Common myeloid progenitor, CD34-positive (primary cell): ENCODE results near the gene GLRA2.
"Not testable (repeated sequence)": the region's sequence is repeated elsewhere in the genome, so short reads cannot be mapped to it uniquely, and the experiment has no call there.

Experiments
- CTCF ChIA-PET: fragments of 350-600 bp; sonication (Branson Sonifier 250); formaldehyde crosslinking; loops from one replicate; lab custom pipeline; 2021; ENCODE audit warnings: antibody characterized with exemption; lab: Charles Lee
- POLR2A ChIA-PET: fragments of 350-600 bp; sonication (Branson Sonifier 250); formaldehyde crosslinking; loops from one replicate; lab custom pipeline; 2021; ENCODE audit warnings: antibody characterized with exemption; lab: Charles Lee
- DNase-seq, 3 donors: peaks; one replicate each; pipeline versions ENCODE4 v3.0.0 to v3.0.0-alpha.2; 2013
- H3K27ac ChIP-seq, 2 experiments: 1 replicate in 1 of 2; 2 replicates in 1 of 2; pipeline ENCODE4 v1.7.0; 2013; ENCODE audit warnings: inconsistent platforms in 2 of 2, low read length in 2 of 2, mild to moderate bottlenecking in 2 of 2, low read depth in 1 of 2, moderate library complexity in 1 of 2; ENCODE audit not compliant: severe bottlenecking in 2 of 2, insufficient read depth in 1 of 2, poor library complexity in 1 of 2
- H3K27me3 ChIP-seq, 5 experiments: replicated peaks in 2 of 5; 1 replicate in 3 of 5; 2 replicates in 2 of 5; pipeline versions ENCODE4 v1.6.1 to v1.7.0; 2013; ENCODE audit warnings: low read length in 4 of 5, mild to moderate bottlenecking in 2 of 5, moderate library complexity in 2 of 5, inconsistent platforms in 1 of 5; ENCODE audit not compliant: insufficient read depth in 5 of 5, control insufficient read depth in 4 of 5
- H3K36me3 ChIP-seq, 4 experiments: 1 replicate in 2 of 4; 2 replicates in 2 of 4; pipeline versions ENCODE4 v1.6.1 to v1.7.0; 2013; ENCODE audit warnings: low read length in 3 of 4, control low read depth in 1 of 4, mild to moderate bottlenecking in 1 of 4; ENCODE audit not compliant: control insufficient read depth in 4 of 4, insufficient read depth in 4 of 4
- H3K4me1 ChIP-seq, 4 experiments: 1 replicate in 3 of 4; 2 replicates in 1 of 4; pipeline versions ENCODE4 v1.6.1 to v1.7.1; 2013; ENCODE audit warnings: low read length in 3 of 4, mild to moderate bottlenecking in 3 of 4, control low read depth in 1 of 4, inconsistent platforms in 1 of 4, moderate library complexity in 1 of 4; ENCODE audit not compliant: control insufficient read depth in 4 of 4, insufficient read depth in 4 of 4; ENCODE audit errors: control extremely low read depth in 1 of 4
- H3K4me3 ChIP-seq, 7 experiments: 1 replicate in 4 of 7; 2 replicates in 3 of 7; pipeline versions ENCODE4 v1.5.1 to v1.7.0; 2013; ENCODE audit warnings: mild to moderate bottlenecking in 7 of 7, low read length in 6 of 7, moderate library complexity in 6 of 7, inconsistent platforms in 2 of 7, low read depth in 2 of 7, control low read depth in 1 of 7; ENCODE audit not compliant: insufficient read depth in 4 of 7, control insufficient read depth in 1 of 7; ENCODE audit errors: extremely low read depth in 1 of 7
- H3K9me3 ChIP-seq, 5 experiments: 1 replicate in 4 of 5; 2 replicates in 1 of 5; pipeline versions ENCODE4 v1.6.1 to v1.7.1; 2013; ENCODE audit warnings: low read length in 4 of 5, mild to moderate bottlenecking in 2 of 5, inconsistent platforms in 1 of 5, low read depth in 1 of 5, moderate library complexity in 1 of 5; ENCODE audit not compliant: control insufficient read depth in 4 of 5, insufficient read depth in 2 of 5; ENCODE audit errors: control extremely low read depth in 1 of 5
- WGBS: methylation state at CpG from one replicate; pipeline ENCODE4 v1.1.5; 2013; ENCODE audit not compliant: insufficient coverage; 5-methylcytosine and 5-hydroxymethylcytosine counted together

The GLRA2 gene

GRCh38 chrX:14673236-14673635 lies 143.9 kb downstream of the GLRA2 start:
- H3K4me1 ChIP-seq: no peaks in the 10 kb centered on the region
- H3K9me3 ChIP-seq: no peaks in the 10 kb centered on the region
- DNase-seq: no peak
- ChIA-PET POLR2A (interaction anchor here (0.6 kb wide), 1 partner anchor 65 kb away, joined by 3 read pairs; no protein-coding TSS in a partner anchor), CTCF (no interaction called here)
- H3K4me3 ChIP-seq: no peak overlapping the region
- no peak overlapping the region for H3K27ac ChIP-seq
- WGBS: no CpG with 5 or more reads among the region's 1 CpG
- no peaks in the 10 kb centered on the region for H3K36me3 ChIP-seq
- H3K27me3 ChIP-seq: no peaks in the 10 kb centered on the region

GRCh38 chrX:14673764-14674163 lies 144.4 kb downstream of the GLRA2 start:
- 84% methylated on average over 4 of the region's 4 CpGs for WGBS
- DNase-seq: no peak
- POLR2A ChIA-PET: no interaction called here
- Histone ChIP-seq H3K4me3 (no peak overlapping the region), H3K27ac (no peak overlapping the region), H3K36me3 (no peaks in the 10 kb centered on the region), H3K4me1 (no peaks in the 10 kb centered on the region), H3K27me3 (no peaks in the 10 kb centered on the region), H3K9me3 (no peaks in the 10 kb centered on the region)
- CTCF ChIA-PET: no interaction called here

- no peak for DNase-seq
- no peaks in the 10 kb centered on the region for H3K4me1 ChIP-seq
- H3K4me3 ChIP-seq: no peak overlapping the region
- CTCF ChIA-PET: no interaction called here
- no peaks in the 10 kb centered on the region for H3K36me3 ChIP-seq
- H3K9me3 ChIP-seq: no peaks in the 10 kb centered on the region
- POLR2A ChIA-PET: no interaction called here
- WGBS: no CpG with 5 or more reads among the region's 1 CpG
- H3K27ac ChIP-seq: no peak overlapping the region
- no peaks in the 10 kb centered on the region for H3K27me3 ChIP-seq
These were observed 146.2 kb downstream of the GLRA2 start for GRCh38 chrX:14675500-14675899.

- no CpG with 5 or more reads among the region's 1 CpG for WGBS
- CTCF ChIA-PET: no interaction called here
- no peak for DNase-seq
These were observed 147.1 kb downstream of the GLRA2 start for GRCh38 chrX:14676431-14676830.

GRCh38 chrX:14688331-14688730 lies 159.0 kb downstream of the GLRA2 start:
- H3K9me3 ChIP-seq, H3K27me3 ChIP-seq, H3K36me3 ChIP-seq, H3K4me1 ChIP-seq, H3K27ac ChIP-seq, H3K4me3 ChIP-seq, CTCF ChIA-PET, DNase-seq: not testable (repeated sequence)
- POLR2A ChIA-PET: interaction anchor here (0.6 kb wide), 1 partner anchor 326 kb away, joined by 3 read pairs; no protein-coding TSS in a partner anchor
- 86% methylated on average over 7 of the region's 10 CpGs for WGBS

More at GRCh38 chrX:14676431-14676830, 147.1 kb downstream of the GLRA2 start:
- Histone ChIP-seq H3K4me3 (no peak overlapping the region), H3K36me3 (no peaks in the 10 kb centered on the region), H3K9me3 (no peaks in the 10 kb centered on the region), H3K4me1 (no peaks in the 10 kb centered on the region), H3K27ac (no peak overlapping the region), H3K27me3 (no peaks in the 10 kb centered on the region)
- POLR2A ChIA-PET: no interaction called here

GRCh38 chrX:14690553-14690952 lies 161.2 kb downstream of the GLRA2 start:
- POLR2A ChIA-PET: no interaction called here
- 90% methylated on average over 8 of the region's 8 CpGs for WGBS
- Histone ChIP-seq H3K27ac (no peak overlapping the region), H3K4me1 (no peaks in the 10 kb centered on the region), H3K9me3 (no peaks in the 10 kb centered on the region), H3K27me3 (no peaks in the 10 kb centered on the region), H3K36me3 (no peaks in the 10 kb centered on the region), H3K4me3 (no peak overlapping the region)
- no peak for DNase-seq
- CTCF ChIA-PET: no interaction called here

- Histone ChIP-seq H3K9me3 (no peaks in the 10 kb centered on the region), H3K27ac (no peak overlapping the region), H3K4me3 (no peak overlapping the region), H3K27me3 (no peaks in the 10 kb centered on the region), H3K36me3 (no peaks in the 10 kb centered on the region), H3K4me1 (no peaks in the 10 kb centered on the region)
- ChIA-PET CTCF (no interaction called here), POLR2A (no interaction called here)
- 83% methylated on average over 2 of the region's 2 CpGs for WGBS
- no peak for DNase-seq
These were observed 165.3 kb downstream of the GLRA2 start for GRCh38 chrX:14694611-14695010.
